Fibroblast of lung (primary cell): ENCODE data around the gene PIK3R2. TPM values are rescaled to one million over a fixed set of nuclear protein-coding genes. Genes with fewer than 3 reads are reported as not detected.

Experiments
- DNase-seq, 2 donors: peaks; one replicate each; pipeline versions ENCODE4 v3.0.0 to v3.0.0-alpha.2; 2010; ENCODE audit warnings: low read depth in 2 of 2
- H2AFZ ChIP-seq: 2 replicates; pipeline ENCODE4 v1.5.1; 2012; ENCODE audit warnings: low read length, control low read depth, inconsistent platforms
- H3K27ac ChIP-seq: 2 replicates; pipeline ENCODE4 v1.5.1; 2011; ENCODE audit warnings: low read length, control low read depth; ENCODE audit not compliant: insufficient read depth
- H3K27me3 ChIP-seq: 2 replicates; pipeline ENCODE4 v1.5.1; 2011; ENCODE audit warnings: mild to moderate bottlenecking, low read length; ENCODE audit not compliant: control insufficient read depth, insufficient read depth
- H3K36me3 ChIP-seq: 2 replicates; pipeline ENCODE4 v1.5.1; 2011; ENCODE audit warnings: low read length; ENCODE audit not compliant: control insufficient read depth, insufficient read depth
- H3K4me1 ChIP-seq: 2 replicates; pipeline ENCODE4 v1.5.1; 2011; ENCODE audit warnings: low read length; ENCODE audit not compliant: control insufficient read depth, insufficient read depth; ENCODE audit errors: extremely low read depth
- H3K4me2 ChIP-seq: 2 replicates; pipeline ENCODE4 v1.5.1; 2011; ENCODE audit warnings: low read length, control low read depth; ENCODE audit not compliant: insufficient read depth; ENCODE audit errors: extremely low read depth
- H3K4me3 ChIP-seq, 4 experiments: fragments of 200-600 bp in 1 of 4; sonication (generic) in 1 of 4; replicated peaks in 1 of 4; 2 replicates each; pipeline ENCODE4 v1.5.1; 2011 to 2016; ENCODE audit warnings: low read length in 4 of 4, low read depth in 3 of 4, mild to moderate bottlenecking in 3 of 4, control low read depth in 2 of 4, inconsistent platforms in 1 of 4, mixed read lengths in 1 of 4; ENCODE audit not compliant: insufficient read depth in 1 of 4; ENCODE audit errors: control extremely low read depth in 1 of 4
- H3K79me2 ChIP-seq: 2 replicates; pipeline ENCODE4 v1.5.1; 2012; ENCODE audit warnings: mild to moderate bottlenecking, low read length, inconsistent platforms; ENCODE audit not compliant: control insufficient read depth, insufficient read depth
- H3K9ac ChIP-seq: 2 replicates; pipeline ENCODE4 v1.5.1; 2011; ENCODE audit warnings: mild to moderate bottlenecking, low read length, control low read depth; ENCODE audit not compliant: insufficient read depth
- H3K9me3 ChIP-seq: 2 replicates; pipeline ENCODE4 v1.5.1; 2012; ENCODE audit warnings: low read depth, low read length; ENCODE audit not compliant: control insufficient read depth, insufficient read depth
- H4K20me1 ChIP-seq: 2 replicates; pipeline ENCODE4 v1.5.1; 2011; ENCODE audit warnings: low read length; ENCODE audit not compliant: control insufficient read depth, insufficient read depth; ENCODE audit errors: extremely low read depth
- CTCF ChIP-seq, 2 donors: IDR thresholded peaks in 1 of 2; conservative IDR thresholded peaks in 1 of 2; 1 replicate in 1 of 2; 2 replicates in 1 of 2; pipeline ENCODE4 v1.5.1; 2011 to 2012; ENCODE audit warnings: low read length in 2 of 2, control low read depth in 1 of 2, inconsistent platforms in 1 of 2, low read depth in 1 of 2, mild to moderate bottlenecking in 1 of 2
- EZH2 ChIP-seq: IDR thresholded peaks from 2 replicates; pipeline ENCODE4 v1.5.1; 2012; ENCODE audit warnings: low read length, control low read depth, mild to moderate bottlenecking; ENCODE audit errors: missing control alignments
- polyA plus RNA-seq, 2 donors: library from polyadenylated mRNA; depleted of rRNA in 1 of 2; stranded (reverse) in 1 of 2; unstranded in 1 of 2; fragments of >200 nt; gene quantifications; 2 replicates each; pipeline ENCODE4 v1.2.1, GENCODE V29; 2011 to 2012; ENCODE audit warnings: missing spikeins in 1 of 2
- total RNA-seq: library from RNA; depleted of rRNA; stranded (reverse); fragments of >200 nt; gene quantifications from 2 replicates; pipeline ENCODE4 v1.2.1, GENCODE V29; 2014

The PIK3R2 gene
- total and polyA plus RNA-seq, 2 donors (not counting 1 experiment from before 2014, with no cell fraction given), result 10.1 to 18.4 TPM

GRCh38 chr19:18170714-18171255 lies 17.8 kb downstream of the PIK3R2 start:
- Histone ChIP-seq H3K9me3 (no peaks in the 10 kb centered on the region), H3K27me3 (no peaks in the 10 kb centered on the region), H3K9ac (no peak overlapping the region), H3K27ac (no peak overlapping the region), H3K36me3 (peaks cover 11% of the 10 kb centered on the region), H4K20me1 (no peaks in the 10 kb centered on the region), H3K4me1 (peaks cover 4% of the 10 kb centered on the region), H2AFZ (no peak overlapping the region), H3K4me2 (no peak overlapping the region), H3K4me3 (no peak overlapping the region), H3K79me2 (no peaks in the 10 kb centered on the region)
- TF ChIP-seq CTCF (conservative IDR thresholded peaks at IDR 0.05 in 1 of 2, IDR thresholded peaks at IDR 0.05 in 1 of 2; ENCODE audit: low read depth in 1 of 2, low read length in 2 of 2), result no peak
- TF ChIP-seq EZH2, result no peak
- no peak for DNase-seq

- no peak for TF ChIP-seq CTCF (conservative IDR thresholded peaks at IDR 0.05 in 1 of 2, IDR thresholded peaks at IDR 0.05 in 1 of 2; ENCODE audit: low read depth in 1 of 2, low read length in 2 of 2)
- no peak for TF ChIP-seq EZH2
- Histone ChIP-seq H3K79me2 (no peaks in the 10 kb centered on the region), H4K20me1 (no peaks in the 10 kb centered on the region), H3K36me3 (peaks cover 11% of the 10 kb centered on the region), H3K9me3 (no peaks in the 10 kb centered on the region), H3K27me3 (no peaks in the 10 kb centered on the region), H3K4me1 (peaks cover 4% of the 10 kb centered on the region), H3K27ac (no peak overlapping the region), H2AFZ (no peak overlapping the region), H3K4me3 (no peak overlapping the region), H3K9ac (no peak overlapping the region), H3K4me2 (no peak overlapping the region)
- no peak for DNase-seq
Observed at GRCh38 chr19:18171605-18172327, 18.8 kb downstream of the PIK3R2 start.

GRCh38 chr19:18172331-18173053 lies 19.5 kb downstream of the PIK3R2 start:
- Histone ChIP-seq H2AFZ (no peak overlapping the region), H4K20me1 (no peaks in the 10 kb centered on the region), H3K9me3 (no peaks in the 10 kb centered on the region), H3K9ac (no peak overlapping the region), H3K27me3 (no peaks in the 10 kb centered on the region), H3K36me3 (peaks cover 7% of the 10 kb centered on the region), H3K4me1 (peaks cover 4% of the 10 kb centered on the region), H3K27ac (no peak overlapping the region), H3K79me2 (no peaks in the 10 kb centered on the region), H3K4me3 (no peak overlapping the region), H3K4me2 (no peak overlapping the region)
- no peak for DNase-seq
- no peak for TF ChIP-seq EZH2
- no peak for TF ChIP-seq CTCF (conservative IDR thresholded peaks at IDR 0.05 in 1 of 2, IDR thresholded peaks at IDR 0.05 in 1 of 2; ENCODE audit: low read depth in 1 of 2, low read length in 2 of 2)
